NCI-H2107 (cell line): Measurements from ENCODE around the gene CIPC.

Source experiments
- DNase-seq: peaks from one replicate; lab custom pipeline; 2025; lab: John Stamatoyannopoulos, UW

CIPC gene

GRCh38 chr14:77071938-77072388 lies 26.1 kb upstream of the CIPC start:
- peak; percentile 37 for DNase-seq

GRCh38 chr14:77074969-77075368 lies 23.1 kb upstream of the CIPC start:
- no peak for DNase-seq

- no peak for DNase-seq
Measured at GRCh38 chr14:77076113-77076631, 21.9 kb upstream of the CIPC start.

- DNase-seq, result no peak
Measured at GRCh38 chr14:77077040-77077439, 21.0 kb upstream of the CIPC start.

- DNase-seq, result no peak
Measured at GRCh38 chr14:77082356-77082755, 15.7 kb upstream of the CIPC start.

GRCh38 chr14:77083082-77083481 lies 15.0 kb upstream of the CIPC start:
- DNase-seq, result no peak

GRCh38 chr14:77084985-77085384 lies 13.1 kb upstream of the CIPC start:
- no peak for DNase-seq

GRCh38 chr14:77085538-77085937 lies 12.5 kb upstream of the CIPC start:
- no peak for DNase-seq

- no peak for DNase-seq
Measured at GRCh38 chr14:77086017-77086727, 11.9 kb upstream of the CIPC start.

- no peak for DNase-seq
Measured at GRCh38 chr14:77086951-77087350, 11.1 kb upstream of the CIPC start.

GRCh38 chr14:77087631-77088030 lies 10.4 kb upstream of the CIPC start:
- no peak for DNase-seq

GRCh38 chr14:77088219-77088618 lies 9.8 kb upstream of the CIPC start:
- no peak for DNase-seq

GRCh38 chr14:77088645-77089044 lies 9.4 kb upstream of the CIPC start:
- DNase-seq, result no peak

GRCh38 chr14:77091518-77091917 lies 6.5 kb upstream of the CIPC start:
- no peak for DNase-seq

- DNase-seq, result no peak
Measured at GRCh38 chr14:77092676-77093075, 5.4 kb upstream of the CIPC start.

GRCh38 chr14:77094672-77095284 lies 3.3 kb upstream of the CIPC start:
- peak; percentile 79 for DNase-seq

GRCh38 chr14:77097006-77097699 lies 905 bp upstream of the CIPC start:
- no peak for DNase-seq

GRCh38 chr14:77098529-77099353 lies 683 bp downstream of the CIPC start:
- DNase-seq, result no peak

- DNase-seq, result no peak
Measured at GRCh38 chr14:77099425-77100167, 1.5 kb downstream of the CIPC start.

- no peak for DNase-seq
Measured at GRCh38 chr14:77100961-77101360, 2.9 kb downstream of the CIPC start.

GRCh38 chr14:77102154-77102553 lies 4.1 kb downstream of the CIPC start:
- no peak for DNase-seq
